ENCODE measurements around the gene SLC25A1.
"Not testable (repeated sequence)": the region's sequence is repeated elsewhere in the genome, so short reads cannot be mapped to it uniquely, and the experiment has no call there.

SLC25A1 gene

DNA sequence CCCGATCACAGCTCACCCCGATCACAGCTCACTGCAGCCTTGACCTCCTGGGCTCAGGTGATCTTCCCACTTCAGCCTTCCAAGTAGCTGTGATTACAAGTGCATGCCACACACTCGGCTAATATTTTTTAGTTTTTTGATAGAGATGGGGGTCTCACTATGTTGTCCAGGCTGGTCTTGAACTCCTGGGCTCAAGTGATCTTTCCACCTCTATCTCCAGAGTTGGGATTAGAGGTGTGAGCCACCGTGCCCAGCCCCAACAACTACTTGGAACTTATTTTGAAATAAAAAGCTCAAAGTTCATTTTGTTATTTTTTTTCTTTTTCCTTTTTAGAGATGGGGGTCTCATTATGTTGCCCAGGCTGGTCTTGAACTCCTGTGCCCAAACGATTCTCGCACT, 27.8 kb upstream of the SLC25A1 start:
- no peak for DNase-seq

DNA sequence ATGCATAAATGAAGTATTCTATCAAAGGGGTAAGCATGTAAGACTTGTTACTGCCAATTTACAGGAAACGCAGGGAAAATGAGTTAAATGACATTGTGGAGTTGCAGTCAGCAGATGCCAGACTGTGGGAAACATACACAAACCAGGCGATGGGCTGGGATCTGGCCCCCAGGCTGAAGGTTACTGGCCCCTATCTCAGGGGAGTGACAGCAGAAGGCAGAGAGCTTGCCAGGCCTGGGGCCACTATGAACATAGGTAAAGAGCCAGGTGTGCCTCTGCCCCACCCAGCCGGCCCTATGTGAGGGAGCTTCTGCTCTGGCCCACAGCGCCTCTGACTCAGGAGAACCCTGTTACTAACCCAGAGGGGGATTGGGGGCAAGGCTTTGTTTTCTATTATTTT, 26.1 kb upstream of the SLC25A1 start:
- no peak for DNase-seq

- no peak for DNase-seq
Observed at GRCh38 chr22:19203834-19204233, 25.3 kb upstream of the SLC25A1 start.

DNA sequence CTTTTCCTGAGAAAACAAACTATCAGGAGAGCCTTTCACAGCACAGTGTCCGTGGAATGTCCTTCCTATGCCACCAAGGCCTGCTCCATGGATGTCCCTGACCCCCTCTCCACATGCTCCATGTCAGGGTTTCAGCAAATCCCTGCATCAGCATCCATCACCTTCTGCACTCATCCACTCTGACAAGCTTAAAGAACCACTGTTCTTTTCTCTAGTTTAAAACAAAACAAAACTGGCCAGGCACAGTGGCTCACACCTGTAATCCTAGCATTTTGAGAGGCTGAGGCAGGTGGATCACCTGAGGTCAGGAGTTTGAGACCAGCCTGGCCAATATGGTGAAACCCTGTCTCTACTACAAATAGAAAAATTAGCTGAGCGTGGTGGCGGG, 24.3 kb upstream of the SLC25A1 start:
- DNase-seq, result not testable (repeated sequence)

GRCh38 chr22:19201869-19202798, 23.6 kb upstream of the SLC25A1 start:
- peak in 5 of 56 donors; percentile 4 to 8 (median 5) for DNase-seq

DNA sequence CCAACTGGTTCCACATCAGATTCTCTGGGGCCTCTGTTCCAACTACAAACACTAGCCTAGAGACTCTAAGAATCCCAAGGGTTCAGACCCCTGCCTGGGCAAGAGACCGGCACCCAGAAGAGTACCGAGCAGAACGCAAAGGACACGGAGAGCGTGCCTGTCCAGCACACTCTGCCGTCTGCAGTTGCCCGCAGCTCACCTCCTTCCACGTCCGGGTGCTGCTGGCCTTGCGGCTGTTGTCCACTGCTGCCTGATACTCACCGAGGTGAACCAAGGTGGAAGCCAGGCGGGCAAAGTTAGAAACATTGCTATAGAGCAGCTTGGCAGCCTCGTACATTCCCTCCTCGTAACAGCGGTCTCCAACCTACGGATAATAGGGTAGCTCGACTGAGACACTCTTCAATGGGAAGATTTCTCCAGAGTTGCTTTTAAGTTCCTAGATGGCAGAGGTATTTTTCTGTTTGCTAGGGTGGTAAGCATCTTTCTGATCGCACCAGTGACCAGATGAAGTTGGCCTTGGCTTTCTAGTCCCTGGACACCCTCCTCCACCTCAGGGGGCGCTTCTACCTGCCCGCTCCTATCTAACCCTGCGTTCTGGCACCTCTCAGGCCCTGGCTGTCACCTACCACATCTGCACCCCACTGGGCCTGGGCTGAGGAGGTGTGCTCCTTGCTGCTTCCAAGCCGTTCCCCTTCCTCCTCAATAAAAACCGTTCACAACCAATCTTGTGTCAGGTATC, 22.8 kb upstream of the SLC25A1 start:
- DNase-seq, result no peak

GRCh38 chr22:19199479-19199878, 20.9 kb upstream of the SLC25A1 start:
- no peak for DNase-seq

DNA sequence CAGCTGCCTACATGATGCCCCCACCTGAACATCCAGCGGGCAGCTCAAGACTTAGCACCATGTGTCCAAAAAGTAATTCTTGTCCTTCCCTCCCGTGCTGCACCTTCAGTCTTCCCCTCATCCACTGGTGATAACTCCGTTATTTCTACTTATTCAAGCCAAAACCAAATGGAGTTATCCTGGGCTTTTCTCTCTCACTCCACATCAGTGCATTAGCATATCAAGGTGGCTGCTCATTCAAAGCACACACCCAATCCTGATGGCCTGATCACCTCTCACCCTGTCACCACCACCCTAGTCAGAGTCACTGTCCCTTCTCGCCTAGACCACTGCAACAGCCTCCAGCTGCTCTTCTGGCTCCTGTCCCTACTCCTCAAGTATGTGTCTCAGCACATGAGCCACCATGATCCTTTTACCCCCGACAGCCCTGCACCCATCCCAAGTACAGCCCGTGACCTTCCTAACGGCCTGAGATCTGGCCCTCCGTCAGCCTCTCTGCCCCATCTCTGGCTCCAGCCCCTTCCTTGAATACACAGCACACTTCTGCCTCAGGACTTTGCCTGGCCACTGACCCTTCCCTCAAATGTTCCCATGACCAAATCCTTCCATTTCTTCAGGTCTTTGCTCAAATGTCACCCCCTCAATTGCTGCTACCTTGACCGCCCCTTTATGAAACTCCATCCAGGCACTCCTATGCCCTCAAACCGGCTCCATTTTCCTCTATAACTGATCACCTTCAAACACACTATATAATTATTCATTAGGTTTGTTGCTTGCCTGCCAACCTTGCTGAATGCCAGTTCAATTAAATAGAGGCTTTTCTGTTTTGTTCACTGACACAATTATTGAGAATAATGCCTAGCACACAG, 19.7 kb upstream of the SLC25A1 start:
- no peak for DNase-seq

- DNase-seq, result peak in 1 of 56 donors; percentile 9
Observed at GRCh38 chr22:19196841-19197612, 18.5 kb upstream of the SLC25A1 start.

DNA sequence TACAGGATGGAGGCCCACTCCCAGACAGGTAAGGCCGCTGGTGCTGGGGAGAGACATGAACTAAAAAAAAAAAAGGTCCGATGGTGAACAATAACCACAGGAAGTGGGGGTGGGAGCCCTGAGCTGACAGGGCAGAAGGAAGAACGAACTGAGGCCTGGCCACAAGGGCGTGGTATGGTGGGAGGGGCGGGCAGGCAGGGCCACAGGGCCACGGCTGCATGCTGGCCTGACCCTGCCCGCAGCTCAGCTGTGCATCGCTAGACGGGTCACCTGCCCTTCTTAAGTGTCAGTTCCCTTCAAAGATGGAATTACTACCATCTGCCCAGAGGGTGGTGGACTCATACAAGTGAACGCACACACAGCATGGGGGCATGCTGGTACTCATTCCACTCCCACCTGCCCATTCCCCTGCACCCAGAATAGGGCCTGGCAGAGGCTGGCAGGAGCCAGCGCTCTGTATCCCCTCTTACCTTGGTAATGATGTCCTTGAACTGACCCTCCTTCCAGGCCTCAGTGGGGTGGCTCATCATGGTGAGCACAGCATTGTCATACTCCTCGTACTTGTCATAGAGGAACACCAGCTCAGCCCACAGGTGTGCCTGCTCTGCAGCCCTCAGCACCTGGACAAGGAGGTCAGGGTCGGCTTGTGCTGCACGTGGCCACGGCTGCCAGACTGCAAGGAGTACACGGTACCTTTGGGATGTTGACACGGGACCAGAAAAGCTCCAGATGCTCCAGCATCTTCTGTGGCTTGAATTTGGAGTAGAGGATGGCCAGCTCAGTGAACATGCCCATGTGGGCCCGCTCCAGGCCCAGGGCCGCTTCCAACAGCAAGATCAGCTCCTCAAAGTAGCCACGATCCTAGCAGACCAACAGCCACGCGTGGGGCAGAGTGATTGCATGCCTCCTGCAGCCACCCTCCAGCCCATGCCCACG, 17.5 kb upstream of the SLC25A1 start:
- DNase-seq, result no peak

DNA sequence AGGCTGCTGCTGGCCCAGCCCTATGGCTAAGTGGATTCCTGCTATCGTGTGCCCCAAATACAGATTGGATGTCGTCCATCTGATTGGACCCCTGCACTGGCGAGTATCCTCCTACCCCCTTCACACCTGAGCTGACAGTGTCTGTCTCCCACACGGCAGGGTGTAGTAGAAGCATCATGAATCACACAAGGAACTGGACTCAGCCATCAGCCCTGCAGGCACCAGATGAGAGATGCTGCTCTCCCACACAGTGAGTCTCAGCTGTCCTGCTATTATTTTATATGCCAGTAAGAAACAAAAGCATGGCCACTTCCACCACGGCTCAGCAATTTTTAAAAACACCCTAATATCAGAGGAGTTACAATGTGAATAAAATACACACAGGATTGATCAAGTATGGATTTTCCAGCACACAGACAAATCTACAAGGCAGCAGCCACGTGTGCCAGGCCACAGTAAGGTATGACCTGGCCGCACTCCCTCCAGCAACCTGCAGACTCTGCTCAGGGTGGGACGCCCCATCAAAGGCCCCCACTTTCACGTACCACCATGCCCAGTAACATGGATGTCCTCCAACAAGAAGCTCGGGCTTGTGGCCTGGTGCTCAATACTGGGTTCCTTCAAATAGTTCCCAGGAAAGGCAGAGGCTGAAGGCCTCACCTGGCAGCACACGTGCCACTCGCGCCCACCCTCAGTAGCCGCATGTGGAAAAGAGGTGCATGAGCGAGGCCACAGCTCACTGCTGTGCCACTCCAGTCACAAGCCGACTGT, 16.4 kb upstream of the SLC25A1 start:
- no peak for DNase-seq

GRCh38 chr22:19193879-19194278, 15.3 kb upstream of the SLC25A1 start:
- DNase-seq, result no peak

DNA sequence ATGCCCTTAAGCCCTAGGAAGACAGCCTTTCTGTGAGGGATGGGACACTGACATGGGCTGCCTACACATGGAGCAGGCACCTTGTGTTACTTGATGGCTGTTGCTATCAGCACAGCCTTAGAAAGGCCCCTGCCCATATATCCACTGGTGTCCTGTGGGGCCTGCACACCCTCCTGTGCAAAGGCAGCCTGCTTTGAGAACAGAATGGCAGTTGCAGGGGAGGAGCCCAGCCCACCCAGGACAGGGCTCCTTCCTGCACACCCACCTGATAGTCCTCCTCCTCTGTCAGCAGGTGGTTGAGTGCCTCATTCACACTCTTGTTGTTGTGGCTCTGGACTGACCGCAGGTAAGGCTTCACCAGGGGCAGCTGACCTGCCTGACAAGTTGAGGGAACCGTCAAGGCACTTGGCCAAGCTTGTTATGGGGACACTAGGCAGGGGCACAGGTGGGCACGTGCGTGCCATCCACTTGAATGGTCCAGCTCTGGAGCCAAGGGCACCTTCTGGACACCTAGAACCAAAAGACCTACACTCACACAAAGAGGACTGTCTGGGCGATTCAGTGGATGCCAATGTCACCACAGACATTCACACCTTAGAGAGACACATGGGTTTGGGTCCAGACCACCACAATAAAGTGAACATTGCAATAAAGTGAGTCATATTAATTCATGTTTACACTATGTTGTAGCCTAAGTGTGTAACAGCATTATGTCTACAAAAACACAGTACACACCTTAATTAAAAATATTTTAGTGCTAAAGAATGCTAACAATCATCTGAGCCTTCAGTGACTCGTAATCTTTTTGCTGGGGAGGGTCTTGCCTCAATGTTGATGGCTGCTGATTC, 9.4 kb upstream of the SLC25A1 start:
- DNase-seq, result no peak

DNA sequence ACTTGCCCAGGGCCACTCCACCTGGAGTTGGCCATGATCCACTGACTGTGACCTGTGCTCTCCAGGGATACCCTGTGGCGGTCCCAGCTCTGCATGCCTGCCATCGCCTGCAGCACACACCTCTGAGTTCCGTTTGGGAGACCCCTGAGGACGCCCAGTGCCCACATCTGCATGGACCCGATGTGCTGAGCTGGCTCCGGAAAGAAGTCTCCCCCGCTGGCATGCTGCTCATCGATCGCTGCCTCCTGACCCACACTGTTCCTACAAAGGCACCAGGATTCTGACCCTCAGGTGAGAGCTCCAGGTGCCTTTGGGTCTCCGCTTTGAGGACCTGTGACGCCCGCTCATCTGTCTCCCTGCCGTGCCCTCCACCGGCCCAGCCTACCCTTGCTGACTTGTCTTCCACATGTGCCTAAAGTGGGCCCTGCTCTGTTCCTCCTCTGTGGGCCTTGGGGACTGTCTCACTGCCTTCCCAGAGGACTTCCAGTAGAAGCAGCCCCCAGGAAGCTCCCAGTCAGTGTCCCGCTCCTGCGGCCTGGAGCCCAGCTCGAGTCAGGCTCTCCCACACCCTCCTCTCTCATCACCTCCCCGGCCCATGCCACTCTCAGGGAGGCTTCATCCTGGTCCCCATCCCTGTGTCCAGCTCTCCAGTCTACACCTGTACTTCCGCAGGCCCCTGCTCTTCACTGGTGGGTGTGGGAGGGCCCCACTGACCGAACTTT, 5.9 kb upstream of the SLC25A1 start:
- DNase-seq, result no peak

GRCh38 chr22:19183216-19183615, 4.7 kb upstream of the SLC25A1 start:
- no peak for DNase-seq

GRCh38 chr22:19182472-19183157, 4.1 kb upstream of the SLC25A1 start:
- peak in 5 of 56 donors; percentile 8 to 50 (median 17) for DNase-seq

All from nucleus accumbens (tissue), 56 donors.